Measurements from ENCODE around the gene NRG2. TPM values are rescaled to one million over a fixed set of nuclear protein-coding genes. Genes with fewer than 3 reads are reported as not detected.

Gene NRG2
- total RNA-seq, 4 donors from 2014 or later, result 5.3 to 8.8 (median 7.5) TPM

- WGBS, 2 donors, result 96% methylated on average over 2 of the region's 2 CpGs
- H3K4me3 ChIP-seq (ENCODE audit: low read depth, poor library complexity, severe bottlenecking), result no peak overlapping the region
- intact Hi-C loops (cut with DNase I; ENCODE audit: low total_unique reads), result no loop called here
- TF ChIP-seq CTCF (IDR thresholded peaks at IDR 0.05) (no peak), POLR2A (IDR thresholded peaks at IDR 0.05) (no peak)
- DNase-seq (ENCODE audit: low spot score in 2 of 2), result no peak
Observed at GRCh38 chr5:139875957-139876356, 167.1 kb downstream of the NRG2 start.

- no peak for TF ChIP-seq CTCF (IDR thresholded peaks at IDR 0.05)
- no peak for TF ChIP-seq POLR2A (IDR thresholded peaks at IDR 0.05)
- intact Hi-C loops (cut with DNase I; ENCODE audit: low total_unique reads), result no loop called here
- H3K4me3 ChIP-seq (ENCODE audit: low read depth, poor library complexity, severe bottlenecking), result no peak overlapping the region
- 63 to 70% methylated on average over 15 to 16 of the region's 16 CpGs for WGBS, 2 donors
- DNase-seq (ENCODE audit: low spot score in 2 of 2), result no peak
Observed at GRCh38 chr5:139872851-139873794, 170.0 kb downstream of the NRG2 start.

- intact Hi-C loops (cut with DNase I; ENCODE audit: low total_unique reads), result no loop called here
- WGBS, 2 donors, result 83 to 87% methylated on average over 9 of the region's 9 CpGs
- H3K4me3 ChIP-seq (ENCODE audit: low read depth, poor library complexity, severe bottlenecking), result no peak overlapping the region
- DNase-seq (ENCODE audit: low spot score in 2 of 2), result no peak
- TF ChIP-seq CTCF (IDR thresholded peaks at IDR 0.05) (no peak), POLR2A (IDR thresholded peaks at IDR 0.05) (no peak)
Observed at GRCh38 chr5:139872052-139872766, 170.9 kb downstream of the NRG2 start.

- TF ChIP-seq POLR2A (IDR thresholded peaks at IDR 0.05) (no peak), CTCF (IDR thresholded peaks at IDR 0.05) (no peak)
- intact Hi-C loops (cut with DNase I; ENCODE audit: low total_unique reads), result no loop called here
- H3K4me3 ChIP-seq (ENCODE audit: low read depth, poor library complexity, severe bottlenecking), result no peak overlapping the region
- DNase-seq (ENCODE audit: low spot score in 2 of 2), result no peak
- 67 to 74% methylated on average over 9 of the region's 9 CpGs for WGBS, 2 donors
Observed at GRCh38 chr5:139871614-139872013, 171.5 kb downstream of the NRG2 start.

GRCh38 chr5:139870677-139871076 is 172.4 kb downstream of the NRG2 start:
- TF ChIP-seq POLR2A (IDR thresholded peaks at IDR 0.05) (no peak), CTCF (IDR thresholded peaks at IDR 0.05) (no peak)

More at GRCh38 chr5:139870677-139871076, 172.4 kb downstream of the NRG2 start:
- WGBS, 2 donors, result 92 to 93% methylated on average over 1 of the region's 1 CpG
- H3K4me3 ChIP-seq (ENCODE audit: low read depth, poor library complexity, severe bottlenecking), result no peak overlapping the region
- DNase-seq (ENCODE audit: low spot score in 2 of 2), result no peak
- intact Hi-C loops (cut with DNase I; ENCODE audit: low total_unique reads), result no loop called here
